Measurements from ENCODE around the gene TET2.
"Not testable (repeated sequence)": the region's sequence is repeated elsewhere in the genome, so short reads cannot be mapped to it uniquely, and the experiment has no call there.

TET2 gene

DNA sequence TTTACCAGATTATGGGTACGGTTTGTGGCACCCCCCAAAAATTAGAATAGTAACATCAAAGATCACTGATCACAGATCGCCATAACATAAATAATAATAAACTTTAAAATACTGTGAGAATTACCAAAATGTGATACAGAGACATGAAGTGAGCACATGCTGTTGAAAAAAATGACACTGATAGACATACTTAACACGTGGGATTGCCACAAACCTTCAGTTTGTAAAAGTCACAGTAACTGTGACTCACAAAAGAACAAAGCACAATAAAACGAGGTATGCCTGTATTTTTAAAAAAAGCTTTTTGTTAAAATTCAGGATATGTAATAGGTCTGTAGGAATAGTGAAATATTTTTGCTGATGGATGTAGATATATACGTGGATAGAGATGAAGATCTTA lies 93.4 kb downstream of the TET2 start:
- no peak for DNase-seq

DNA sequence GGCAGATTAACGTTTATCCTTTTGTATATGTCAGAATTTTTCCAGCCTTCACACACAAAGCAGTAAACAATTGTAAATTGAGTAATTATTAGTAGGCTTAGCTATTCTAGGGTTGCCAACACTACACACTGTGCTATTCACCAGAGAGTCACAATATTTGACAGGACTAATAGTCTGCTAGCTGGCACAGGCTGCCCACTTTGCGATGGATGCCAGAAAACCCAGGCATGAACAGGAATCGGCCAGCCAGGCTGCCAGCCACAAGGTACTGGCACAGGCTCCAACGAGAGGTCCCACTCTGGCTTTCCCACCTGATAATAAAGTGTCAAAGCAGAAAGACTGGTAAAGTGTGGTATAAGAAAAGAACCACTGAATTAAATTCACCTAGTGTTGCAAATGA lies 94.8 kb downstream of the TET2 start:
- DNase-seq, result no peak

DNA sequence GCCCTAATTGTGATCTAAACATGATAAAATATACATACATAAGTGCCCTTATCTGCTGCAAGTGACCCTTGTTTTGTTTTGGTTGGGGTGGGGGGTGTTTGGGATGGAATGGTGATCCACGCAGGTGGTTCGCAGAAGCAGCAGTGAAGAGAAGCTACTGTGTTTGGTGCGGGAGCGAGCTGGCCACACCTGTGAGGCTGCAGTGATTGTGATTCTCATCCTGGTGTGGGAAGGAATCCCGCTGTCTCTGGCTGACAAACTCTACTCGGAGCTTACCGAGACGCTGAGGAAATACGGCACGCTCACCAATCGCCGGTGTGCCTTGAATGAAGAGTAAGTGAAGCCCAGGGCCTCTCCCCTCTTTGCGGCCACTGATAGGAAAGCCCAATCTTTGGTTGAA lies 96.8 kb downstream of the TET2 start:
- DNase-seq, result no peak

DNA sequence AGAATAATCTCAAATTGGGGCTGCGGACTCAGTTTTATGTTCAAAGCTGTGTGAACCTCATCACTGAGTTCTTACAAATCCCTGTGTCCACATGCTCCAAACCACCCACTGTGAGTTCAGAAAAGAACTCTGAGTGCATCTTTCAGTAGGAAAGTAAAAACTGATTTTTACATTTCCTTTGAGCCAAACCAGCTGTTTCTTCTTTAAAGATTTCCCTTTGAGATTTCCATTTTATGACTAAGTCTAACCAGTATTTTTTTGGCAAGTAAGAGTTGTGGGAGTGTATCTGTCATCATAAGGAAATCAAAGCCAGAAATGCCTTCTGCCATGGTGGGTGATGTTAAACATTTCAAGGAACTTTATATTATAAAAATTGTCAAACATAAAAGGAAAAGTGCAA lies 100.0 kb downstream of the TET2 start:
- no peak for DNase-seq

DNA sequence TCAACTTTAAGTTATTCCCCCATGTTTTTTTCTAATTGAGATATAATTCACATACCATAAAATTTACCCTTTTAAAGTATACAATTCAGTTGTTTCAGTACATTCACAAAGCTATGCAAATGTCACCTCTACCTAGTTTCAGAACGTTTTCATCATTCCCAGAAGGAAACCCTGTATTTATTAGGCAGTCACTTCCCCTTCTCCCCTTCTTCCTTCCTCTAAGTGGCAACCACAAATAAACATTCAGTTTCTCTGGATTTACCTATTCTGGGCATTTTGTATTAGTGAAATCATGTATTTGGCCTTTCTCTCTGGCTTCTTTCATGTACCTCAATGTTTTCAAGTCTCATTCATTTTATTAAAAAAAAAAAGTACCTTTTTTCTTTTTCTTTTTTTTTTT lies 101.9 kb downstream of the TET2 start:
- no peak for DNase-seq

DNA sequence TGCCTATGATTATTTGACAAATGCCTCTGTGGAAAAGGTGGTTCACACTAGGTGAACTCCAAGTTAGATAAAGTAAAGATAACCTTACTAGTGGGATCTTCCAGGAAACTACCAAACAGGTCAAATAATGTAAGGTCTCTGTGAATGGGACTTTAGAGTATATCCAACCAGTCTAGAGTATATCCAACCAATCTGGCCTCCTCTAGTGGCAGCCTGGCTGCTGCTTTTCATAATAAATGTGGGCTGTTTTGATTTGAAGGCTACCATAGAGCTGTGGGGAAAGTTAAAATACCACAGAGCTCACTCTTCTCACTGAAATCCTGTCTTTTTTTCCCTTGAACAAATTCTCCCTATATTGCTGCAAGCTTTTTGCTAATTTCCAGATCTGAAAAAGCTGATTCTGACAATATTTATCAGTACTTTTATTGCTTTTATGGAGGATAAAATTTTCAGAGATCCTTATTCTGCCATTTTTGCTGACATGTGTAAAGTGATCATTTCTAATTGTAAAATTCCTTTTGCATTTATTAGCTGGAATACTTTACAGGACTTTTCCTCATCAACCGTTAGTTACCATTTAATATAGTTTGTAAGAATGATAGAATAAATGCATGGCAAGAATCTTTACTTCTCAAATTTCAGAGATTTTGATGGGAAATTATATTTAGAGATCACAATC lies 111.3 kb downstream of the TET2 start:
- DNase-seq, result no peak

DNA sequence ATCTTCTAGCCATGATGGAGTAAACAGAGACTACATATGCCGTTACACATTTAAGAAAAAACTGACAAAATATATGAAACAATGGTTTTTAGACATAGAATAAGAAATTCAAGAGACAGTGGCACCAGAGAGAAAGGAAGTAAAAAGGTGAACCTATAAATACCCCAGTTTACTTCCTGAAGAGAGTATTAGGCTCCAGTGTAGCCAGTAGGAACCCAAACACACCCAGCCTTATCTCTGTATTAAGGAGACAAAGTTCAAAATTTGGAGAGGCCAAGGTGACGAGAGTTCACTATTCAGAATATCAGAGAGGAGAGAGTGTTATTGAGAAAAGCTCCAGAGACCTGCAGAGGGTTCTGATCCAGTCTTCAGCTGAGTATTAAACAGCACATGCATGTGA lies 119.0 kb downstream of the TET2 start:
- DNase-seq, result no peak

DNA sequence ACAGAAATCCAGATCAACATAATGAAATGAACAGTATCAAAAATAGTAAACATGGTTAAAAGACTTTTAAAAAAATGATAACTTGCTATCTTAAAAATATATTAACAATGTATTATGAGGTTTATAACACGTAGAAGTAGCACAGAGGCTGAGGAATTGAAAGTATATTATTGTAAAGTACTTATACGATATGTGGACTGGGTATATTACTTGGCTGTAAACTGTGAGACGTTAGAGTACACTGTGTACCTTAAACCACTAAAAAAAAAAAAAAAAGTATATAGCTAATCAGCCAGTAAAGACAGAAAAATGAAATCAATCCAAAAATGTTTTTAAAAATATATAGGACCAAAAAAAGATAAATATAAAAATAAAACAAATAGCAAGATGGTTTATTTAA lies 120.6 kb downstream of the TET2 start:
- no peak for DNase-seq

DNA sequence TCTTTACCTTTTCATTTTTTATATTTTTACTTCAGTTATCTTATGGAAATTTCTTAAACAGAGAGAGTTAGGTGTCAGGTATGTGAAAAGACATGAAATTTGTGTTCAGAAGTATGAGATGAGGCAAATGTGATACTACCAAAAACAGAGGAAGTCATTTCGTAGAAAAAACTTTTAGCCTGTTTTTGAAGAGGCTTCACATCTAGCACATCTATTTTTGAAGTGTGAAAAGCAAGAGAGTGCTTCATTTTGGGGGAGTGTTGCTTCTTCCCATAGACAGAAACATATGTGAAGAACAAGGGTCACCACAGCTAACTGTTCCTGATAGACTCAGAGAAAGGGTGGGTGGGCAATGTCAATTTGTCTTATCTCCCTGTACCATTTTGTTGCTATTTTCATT lies 125.3 kb downstream of the TET2 start:
- DNase-seq, result no peak

DNA sequence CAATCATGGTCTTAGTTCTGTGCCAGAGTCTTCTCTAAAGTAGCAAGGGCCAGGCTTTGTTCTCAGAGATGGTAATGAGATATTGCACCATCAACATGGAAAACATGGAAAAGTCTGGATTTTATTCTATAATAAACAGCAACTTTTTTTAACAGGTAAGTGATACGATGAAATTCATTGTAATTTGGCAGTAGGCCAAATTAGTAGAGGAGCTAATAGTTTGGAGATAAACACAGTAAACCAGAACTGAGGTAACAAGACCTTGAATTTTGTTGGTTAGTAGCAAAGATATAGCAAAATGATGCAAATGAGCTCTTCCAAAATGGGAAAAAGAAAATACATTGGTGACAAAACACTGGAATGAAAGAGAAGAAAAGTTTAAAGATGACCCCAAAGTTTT lies 126.6 kb downstream of the TET2 start:
- no peak for DNase-seq

DNA sequence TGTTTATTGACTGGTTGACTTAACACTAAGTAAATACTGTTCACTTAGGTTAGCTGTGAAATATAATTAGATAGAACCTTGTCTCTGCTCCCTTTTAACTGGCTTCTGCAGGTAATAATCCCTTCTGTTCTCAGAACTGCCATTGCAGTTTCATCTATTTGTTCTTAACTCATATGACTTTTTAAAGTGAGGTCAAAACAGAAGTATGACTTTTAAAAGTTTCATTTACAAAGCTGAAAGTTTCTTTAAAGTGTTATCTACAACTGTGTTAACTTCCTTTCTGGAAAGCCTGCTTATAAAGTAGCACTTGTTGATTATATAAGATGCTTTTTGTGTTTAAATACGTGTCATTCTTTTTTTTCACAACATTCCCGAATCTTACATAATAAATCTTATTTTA lies 127.4 kb downstream of the TET2 start:
- no peak for DNase-seq

DNA sequence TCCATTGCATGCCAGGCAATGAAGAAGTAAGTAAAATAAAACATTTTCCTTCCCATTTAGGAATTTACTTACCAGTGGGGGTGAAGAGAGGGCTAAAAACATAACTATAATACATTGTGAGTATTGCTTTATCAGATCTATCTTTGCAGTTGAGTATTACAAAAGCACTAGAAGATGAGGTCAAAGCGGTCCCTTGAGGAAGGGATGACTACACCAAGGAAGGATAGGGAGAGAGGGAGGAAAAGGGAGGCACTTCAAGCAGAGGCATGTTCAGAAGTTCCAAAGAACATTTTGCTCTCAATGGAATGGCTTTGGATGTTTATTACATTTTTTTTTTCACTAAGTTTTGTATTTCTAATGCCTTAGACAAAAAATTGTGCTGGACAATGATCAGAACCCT lies 127.8 kb downstream of the TET2 start:
- DNase-seq, result no peak

DNA sequence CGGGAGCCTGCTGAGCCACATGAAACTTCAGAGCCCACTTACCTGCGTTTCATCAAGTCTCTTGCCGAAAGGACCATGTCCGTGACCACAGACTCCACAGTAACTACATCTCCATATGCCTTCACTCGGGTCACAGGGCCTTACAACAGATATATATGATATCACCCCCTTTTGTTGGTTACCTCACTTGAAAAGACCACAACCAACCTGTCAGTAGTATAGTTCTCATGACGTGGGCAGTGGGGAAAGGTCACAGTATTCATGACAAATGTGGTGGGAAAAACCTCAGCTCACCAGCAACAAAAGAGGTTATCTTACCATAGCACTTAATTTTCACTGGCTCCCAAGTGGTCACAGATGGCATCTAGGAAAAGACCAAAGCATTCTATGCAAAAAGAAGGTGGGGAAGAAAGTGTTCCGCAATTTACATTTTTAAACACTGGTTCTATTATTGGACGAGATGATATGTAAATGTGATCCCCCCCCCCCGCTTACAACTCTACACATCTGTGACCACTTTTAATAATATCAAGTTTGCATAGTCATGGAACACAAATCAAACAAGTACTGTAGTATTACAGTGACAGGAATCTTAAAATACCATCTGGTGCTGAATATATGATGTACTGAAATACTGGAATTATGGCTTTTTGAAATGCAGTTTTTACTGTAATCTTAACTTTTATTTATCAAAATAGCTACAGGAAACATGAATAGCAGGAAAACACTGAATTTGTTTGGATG lies 129.9 kb downstream of the TET2 start:
- no peak for DNase-seq

DNA sequence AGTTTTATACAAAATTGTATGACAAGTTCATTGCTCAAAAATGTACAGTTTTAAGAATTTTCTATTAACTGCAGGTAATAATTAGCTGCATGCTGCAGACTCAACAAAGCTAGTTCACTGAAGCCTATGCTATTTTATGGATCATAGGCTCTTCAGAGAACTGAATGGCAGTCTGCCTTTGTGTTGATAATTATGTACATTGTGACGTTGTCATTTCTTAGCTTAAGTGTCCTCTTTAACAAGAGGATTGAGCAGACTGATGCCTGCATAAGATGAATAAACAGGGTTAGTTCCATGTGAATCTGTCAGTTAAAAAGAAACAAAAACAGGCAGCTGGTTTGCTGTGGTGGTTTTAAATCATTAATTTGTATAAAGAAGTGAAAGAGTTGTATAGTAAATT lies 131.0 kb downstream of the TET2 start:
- peak; percentile 19 for DNase-seq

DNA sequence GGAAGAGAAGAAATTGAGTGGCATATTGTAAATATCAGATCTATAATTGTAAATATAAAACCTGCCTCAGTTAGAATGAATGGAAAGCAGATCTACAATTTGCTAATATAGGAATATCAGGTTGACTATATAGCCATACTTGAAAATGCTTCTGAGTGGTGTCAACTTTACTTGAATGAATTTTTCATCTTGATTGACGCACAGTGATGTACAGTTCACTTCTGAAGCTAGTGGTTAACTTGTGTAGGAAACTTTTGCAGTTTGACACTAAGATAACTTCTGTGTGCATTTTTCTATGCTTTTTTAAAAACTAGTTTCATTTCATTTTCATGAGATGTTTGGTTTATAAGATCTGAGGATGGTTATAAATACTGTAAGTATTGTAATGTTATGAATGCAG lies 132.6 kb downstream of the TET2 start:
- DNase-seq, result no peak

DNA sequence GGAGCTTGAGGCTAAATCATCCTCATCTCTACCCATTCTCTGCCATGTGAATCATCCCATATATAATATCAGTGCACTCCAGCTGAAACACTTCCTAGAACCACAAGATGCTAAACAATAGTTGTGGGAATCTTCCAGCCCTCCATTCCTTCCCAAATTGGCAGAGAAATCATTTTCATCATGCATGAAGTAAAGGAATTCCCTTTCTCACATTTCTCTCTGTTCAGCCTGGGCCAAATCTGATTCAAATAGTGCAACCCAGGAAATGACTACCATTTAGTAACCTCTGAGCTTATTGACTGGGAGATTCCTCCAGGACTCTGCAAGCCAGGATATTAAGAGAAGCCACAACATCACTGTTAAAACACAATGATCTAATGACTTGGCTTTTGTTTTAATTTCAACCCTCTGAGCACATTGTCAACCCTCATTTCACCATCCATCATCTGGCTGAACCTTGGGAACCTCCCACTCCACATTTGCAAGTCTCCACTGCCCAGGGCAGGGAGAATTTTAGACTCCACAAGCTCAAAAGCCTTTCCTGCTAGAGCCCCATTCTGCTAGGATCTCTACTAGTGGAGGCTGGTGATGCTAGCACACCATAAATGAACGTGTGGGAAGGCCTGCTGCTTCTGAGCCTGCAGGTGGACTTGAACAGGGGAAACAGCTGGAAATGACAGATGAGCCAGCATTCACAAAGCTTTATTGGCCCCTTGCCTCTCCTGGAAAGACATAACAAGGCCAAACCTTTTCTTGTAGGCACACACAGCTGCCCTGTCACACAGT lies 133.9 kb downstream of the TET2 start:
- no peak for DNase-seq

DNA sequence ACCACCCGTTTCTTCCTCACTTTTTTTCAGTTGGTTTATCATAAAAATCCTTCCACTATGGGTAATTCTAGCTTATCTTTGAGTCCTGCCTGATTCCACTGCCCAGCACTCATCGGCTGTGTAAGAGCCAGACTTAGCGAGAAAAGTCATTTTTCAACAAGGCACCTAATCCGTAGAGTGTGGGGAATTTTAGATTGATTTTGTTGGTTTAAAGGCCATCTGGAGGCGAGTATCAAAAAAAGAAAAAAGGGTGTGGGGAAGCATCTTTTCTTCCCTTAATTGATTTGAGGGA lies 134.4 kb downstream of the TET2 start:
- DNase-seq, result no peak

DNA sequence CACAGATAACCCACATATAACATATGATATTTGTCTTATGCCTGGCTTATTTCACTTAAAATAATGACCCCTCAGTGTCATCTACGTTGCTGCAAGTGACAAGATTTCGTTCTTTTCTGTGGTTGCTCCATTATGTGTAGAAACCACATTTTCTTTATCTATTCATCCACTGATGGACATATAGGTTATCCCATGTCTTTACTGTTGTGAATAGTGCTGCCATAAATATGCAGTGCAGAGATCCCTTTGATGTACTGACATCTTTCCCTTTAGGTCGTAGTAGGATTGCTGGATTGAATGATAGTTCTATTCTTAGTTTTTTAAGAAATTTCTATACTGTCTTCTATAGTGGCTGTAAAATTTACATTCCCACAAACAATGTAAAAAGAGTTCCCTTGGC lies 135.8 kb downstream of the TET2 start:
- no peak for DNase-seq

DNA sequence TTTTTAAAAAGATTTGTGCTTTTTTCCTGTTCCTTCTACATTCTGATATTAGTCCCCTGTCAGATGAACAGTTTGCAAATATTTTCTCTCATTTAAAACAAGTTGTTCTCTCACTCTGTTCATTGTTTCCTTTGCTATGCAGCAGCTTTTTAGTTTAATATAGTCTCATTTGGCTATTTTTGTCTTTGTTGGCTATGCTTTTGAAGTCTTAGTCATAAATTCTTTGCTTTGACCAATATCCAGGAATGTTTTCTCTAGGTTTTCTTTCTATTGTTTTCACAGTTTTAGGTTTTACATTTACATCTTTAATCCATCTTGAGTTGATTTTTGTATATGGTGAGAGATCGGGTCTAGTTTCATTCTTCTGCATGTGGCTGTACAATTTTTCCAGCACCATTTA lies 136.8 kb downstream of the TET2 start:
- DNase-seq, result no peak

DNA sequence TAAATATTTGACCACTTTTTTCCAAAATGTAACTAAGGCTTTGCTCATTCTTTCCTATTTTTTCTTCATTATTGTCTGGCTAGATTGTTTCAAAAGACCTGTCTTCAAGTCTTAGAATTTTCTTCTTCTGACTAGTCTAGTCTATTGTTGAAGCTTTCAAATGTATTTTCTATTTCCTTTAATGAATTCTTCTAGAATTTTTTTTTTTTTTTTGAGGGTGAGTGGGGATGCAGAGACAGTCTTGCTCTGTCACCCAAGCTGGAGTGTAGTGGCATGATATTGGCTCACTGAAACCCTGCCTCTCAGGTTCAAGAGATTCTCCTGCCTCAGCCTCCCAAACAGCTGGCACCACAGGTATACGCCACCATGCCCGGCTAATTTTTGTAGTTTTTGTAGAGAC lies 141.4 kb downstream of the TET2 start:
- no peak for DNase-seq

DNA sequence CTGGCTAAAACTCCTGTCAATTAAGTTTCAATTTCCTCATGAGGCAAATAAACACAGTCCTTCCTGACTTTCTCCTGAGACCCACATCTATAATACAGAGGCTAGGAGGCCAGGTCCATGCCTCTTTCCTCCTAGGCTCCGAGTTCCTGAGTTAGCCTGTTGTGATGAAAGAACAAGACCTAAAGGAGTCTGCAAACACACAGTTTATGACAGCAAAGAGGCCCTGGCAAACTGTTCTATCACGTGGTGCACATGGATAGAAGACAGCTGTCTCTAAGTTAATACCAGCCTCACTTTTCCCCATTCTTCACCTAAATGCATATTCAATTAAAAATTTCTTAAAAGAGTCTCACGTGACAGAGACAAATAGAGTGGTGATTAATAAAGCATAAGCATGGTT lies 145.2 kb downstream of the TET2 start:
- no peak for DNase-seq

DNA sequence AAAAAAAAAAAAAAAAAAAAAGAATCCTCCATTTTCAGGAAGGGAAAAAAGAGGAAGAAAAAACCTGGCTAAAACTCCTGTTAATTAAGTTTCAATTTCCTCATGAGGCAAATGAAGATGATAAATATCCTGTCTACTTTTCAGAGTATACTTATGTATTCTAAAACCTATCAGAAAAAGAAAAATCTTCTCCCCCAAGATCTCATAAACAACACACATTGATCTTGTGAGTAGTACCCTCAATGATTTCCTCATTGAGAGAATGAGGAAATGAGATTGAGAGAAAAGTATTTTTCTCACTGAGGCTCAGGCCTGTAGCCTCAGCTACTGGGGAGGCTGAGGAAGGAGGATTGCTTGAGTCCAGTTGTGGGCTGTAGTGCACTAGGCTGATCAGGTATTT lies 146.7 kb downstream of the TET2 start:
- DNase-seq, result no peak

DNA sequence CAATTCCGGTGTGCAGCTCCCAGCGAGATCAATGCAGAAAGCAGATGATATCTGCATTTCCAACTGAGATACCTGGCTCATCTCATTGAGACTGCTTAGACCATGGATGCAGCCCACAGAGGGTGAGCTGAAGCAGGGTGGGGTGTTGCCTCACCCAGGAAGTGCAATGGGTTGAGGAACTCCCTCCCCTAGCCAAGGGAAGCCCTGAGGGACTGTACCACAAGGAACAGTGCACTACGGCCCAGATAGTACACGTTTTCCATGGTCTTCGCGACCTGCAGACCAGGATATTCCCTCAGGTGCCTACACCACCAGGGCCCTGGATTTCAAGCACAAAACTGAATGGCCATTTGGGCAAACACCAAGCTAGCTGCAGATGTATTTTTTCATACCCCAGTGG lies 150.0 kb downstream of the TET2 start:
- no peak for DNase-seq

DNA sequence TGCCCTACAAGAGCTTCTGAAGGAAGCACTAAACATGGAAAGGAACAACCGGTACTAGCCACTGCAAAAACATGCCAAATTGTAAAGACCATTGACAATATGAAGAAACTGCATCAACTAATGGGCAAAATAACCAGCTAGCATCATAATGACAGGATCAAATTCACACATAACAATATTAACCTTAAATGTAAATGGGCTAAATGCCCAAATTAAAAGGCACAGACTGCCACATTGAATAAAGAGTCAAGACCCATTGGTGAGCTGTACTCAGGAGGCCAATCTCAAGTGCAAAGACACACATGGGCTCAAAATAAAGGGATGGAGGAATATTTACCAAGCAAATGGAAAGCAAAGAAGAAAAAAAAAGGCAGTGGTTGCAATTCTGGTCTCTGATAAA lies 152.4 kb downstream of the TET2 start:
- DNase-seq, result not testable (repeated sequence)

DNA sequence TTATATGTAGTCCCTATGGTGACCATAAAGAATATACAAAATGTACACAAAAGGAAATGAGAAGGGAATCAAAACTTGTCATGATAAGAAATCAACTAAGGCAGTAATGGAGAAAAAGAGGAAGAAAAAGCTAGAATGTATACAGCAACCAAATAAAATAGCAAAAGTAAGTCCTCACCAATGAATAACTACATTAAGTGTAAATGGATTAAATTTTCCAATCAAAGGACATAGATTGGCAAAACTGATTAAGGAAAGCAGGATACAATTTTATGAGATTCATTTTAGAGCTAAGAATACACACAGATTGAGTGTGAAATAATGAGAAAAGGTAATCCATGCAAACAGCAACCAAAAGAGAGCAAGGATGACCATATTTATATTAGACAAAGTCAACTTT lies 157.4 kb downstream of the TET2 start:
- DNase-seq, result no peak

All from NCI-H774 (cell line).